GM19099 (cell line): ENCODE results near the gene KNDC1.

Source experiments
- POLR2A ChIP-seq: IDR thresholded peaks from 3 replicates; pipeline ENCODE4 v1.6.1; 2011; ENCODE audit warnings: low read depth; ENCODE audit not compliant: insufficient read length; ENCODE audit errors: extremely low read depth

The KNDC1 gene

GRCh38 chr10:133218891-133219290, 58.9 kb downstream of the KNDC1 start:
- TF ChIP-seq POLR2A, result no peak

GRCh38 chr10:133219782-133220181, 59.8 kb downstream of the KNDC1 start:
- TF ChIP-seq POLR2A, result no peak

- TF ChIP-seq POLR2A, result no peak
Measured at GRCh38 chr10:133221331-133221730, 61.3 kb downstream of the KNDC1 start.

GRCh38 chr10:133224076-133224475, 64.1 kb downstream of the KNDC1 start:
- TF ChIP-seq POLR2A, result no peak

- TF ChIP-seq POLR2A, result no peak
Measured at GRCh38 chr10:133224756-133225372, 64.8 kb downstream of the KNDC1 start.

GRCh38 chr10:133225707-133226191, 65.7 kb downstream of the KNDC1 start:
- no peak for TF ChIP-seq POLR2A

- no peak for TF ChIP-seq POLR2A
Measured at GRCh38 chr10:133226251-133226808, 66.3 kb downstream of the KNDC1 start.

- no peak for TF ChIP-seq POLR2A
Measured at GRCh38 chr10:133227256-133227655, 67.2 kb downstream of the KNDC1 start.

- no peak for TF ChIP-seq POLR2A
Measured at GRCh38 chr10:133229265-133230043, 69.4 kb downstream of the KNDC1 start.

GRCh38 chr10:133230044-133230361, 70.0 kb downstream of the KNDC1 start, which contains the start of gene UTF1:
Gene UTF1, plus strand, starts transcription at chr10:133230217. Its CDS starts 72 bp downstream, at chr10:133230289.
- no peak for TF ChIP-seq POLR2A

GRCh38 chr10:133230387-133231195, 70.6 kb downstream of the KNDC1 start:
- no peak for TF ChIP-seq POLR2A

GRCh38 chr10:133231244-133231945, 71.4 kb downstream of the KNDC1 start:
- TF ChIP-seq POLR2A, result no peak

GRCh38 chr10:133231946-133232574, 72.0 kb downstream of the KNDC1 start:
- TF ChIP-seq POLR2A, result no peak

GRCh38 chr10:133235265-133235855, 75.3 kb downstream of the KNDC1 start:
- no peak for TF ChIP-seq POLR2A

- no peak for TF ChIP-seq POLR2A
Measured at GRCh38 chr10:133235932-133236331, 75.9 kb downstream of the KNDC1 start.
